HL-60 (cell line): ENCODE measurements around the gene LSM10.

Experiments used
- DNase-seq, 2 experiments: peaks; one replicate each; pipeline ENCODE4 v3.0.0-alpha.2; 2010 to 2020; ENCODE audit warnings: low read depth in 1 of 2, low spot score in 1 of 2
- H3K27ac ChIP-seq: fragments of 250-450 bp; sonication (Bioruptor Pico); replicated peaks from 2 replicates; pipeline ENCODE4 v1.5.1; 2020; ENCODE audit warnings: mild to moderate bottlenecking, moderate library complexity
- H3K27me3 ChIP-seq: fragments of 250-450 bp; sonication (Bioruptor Pico); 2 replicates; pipeline ENCODE4 v1.5.1; 2021; ENCODE audit warnings: mild to moderate bottlenecking, moderate library complexity; ENCODE audit not compliant: insufficient read depth, poor library complexity, severe bottlenecking
- H3K4me3 ChIP-seq: replicated peaks from 2 replicates; pipeline ENCODE4 v1.5.1; 2011; ENCODE audit warnings: mild to moderate bottlenecking, control low read depth, low read length; ENCODE audit not compliant: insufficient read depth
- CTCF ChIP-seq: IDR thresholded peaks from one replicate; pipeline ENCODE4 v1.5.1; 2011; ENCODE audit warnings: low read length, control low read depth, inconsistent platforms; ENCODE audit not compliant: insufficient read depth
- GABPA ChIP-seq: IDR thresholded peaks from 2 replicates; pipeline ENCODE4 v1.6.1; 2012; ENCODE audit warnings: low read depth
- POLR2AphosphoS5 ChIP-seq: IDR thresholded peaks from 2 replicates; pipeline ENCODE4 v1.6.1; 2012; ENCODE audit warnings: low read depth
- REST ChIP-seq: IDR thresholded peaks from 2 replicates; pipeline ENCODE4 v1.6.1; 2012; ENCODE audit warnings: low read depth; ENCODE audit not compliant: insufficient replicate concordance
- SPI1 ChIP-seq: IDR thresholded peaks from 2 replicates; pipeline ENCODE4 v1.6.1; 2012; ENCODE audit warnings: low read depth, mild to moderate bottlenecking, borderline replicate concordance

The LSM10 gene

DNA sequence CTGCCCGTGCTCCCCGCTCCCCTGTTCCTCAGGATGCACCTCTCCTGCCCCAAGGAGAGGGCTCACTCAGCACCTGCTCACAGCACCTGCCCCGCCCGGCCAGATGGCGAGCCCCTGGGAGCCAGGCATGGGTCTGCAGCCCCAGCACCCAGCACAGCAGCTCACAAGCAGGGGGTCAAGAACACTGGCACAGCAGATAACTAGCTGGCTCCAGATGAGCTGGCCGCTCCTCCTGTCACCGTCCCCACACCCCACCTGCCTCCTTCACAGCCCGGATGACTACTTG is 53.4 kb downstream of the LSM10 start:
- TF ChIP-seq REST (no peak), CTCF (no peak), SPI1 (no peak), POLR2AphosphoS5 (no peak), GABPA (no peak)
- Histone ChIP-seq H3K27ac (no peak overlapping the region), H3K4me3 (no peak overlapping the region), H3K27me3 (no peaks in the 10 kb centered on the region)
- DNase-seq = no peak

- Histone ChIP-seq H3K27me3 (no peaks in the 10 kb centered on the region), H3K27ac (no peak overlapping the region), H3K4me3 (no peak overlapping the region)
- no peak for TF ChIP-seq CTCF
- TF ChIP-seq GABPA = no peak
- TF ChIP-seq REST = no peak
- TF ChIP-seq SPI1 = no peak
- no peak for TF ChIP-seq POLR2AphosphoS5
- no peak for DNase-seq
These were observed 53.9 kb downstream of the LSM10 start for GRCh38 chr1:36343651-36344394.
